A172 (cell line): ENCODE results near the gene ABCC12. TPM values are rescaled to one million over a fixed set of nuclear protein-coding genes. Genes with fewer than 3 reads are reported as not detected.
"Not testable (repeated sequence)": the region's sequence is repeated elsewhere in the genome, so short reads cannot be mapped to it uniquely, and the experiment has no call there.

Source experiments
- DNase-seq: peaks from one replicate; pipeline ENCODE4 v3.0.0-alpha.2; 2015; ENCODE audit warnings: low spot score
- total RNA-seq: library from RNA; depleted of rRNA; stranded (reverse); fragments of >200 nt; shearing (Covaris generic); gene quantifications from 2 replicates; pipeline ENCODE4 v1.2.3, GENCODE V29; 2014; rRNA removed

The ABCC12 gene
- total RNA-seq = not detected in 2 replicates

- no peak for DNase-seq
Observed at GRCh38 chr16:48155926-48156789, at the start of gene ABCC12. ABCC12 (minus strand) TSS chr16:48155993; CDS start chr16:48146424, 9,569 bp downstream.

GRCh38 chr16:48204825-48205151, 49.0 kb upstream of the ABCC12 start:
- DNase-seq = no peak

GRCh38 chr16:48203974-48204824, 48.4 kb upstream of the ABCC12 start:
- DNase-seq = no peak

- DNase-seq = no peak
Observed at GRCh38 chr16:48201515-48202201, 45.9 kb upstream of the ABCC12 start.

- no peak for DNase-seq
Observed at GRCh38 chr16:48197294-48197693, 41.5 kb upstream of the ABCC12 start.

DNA sequence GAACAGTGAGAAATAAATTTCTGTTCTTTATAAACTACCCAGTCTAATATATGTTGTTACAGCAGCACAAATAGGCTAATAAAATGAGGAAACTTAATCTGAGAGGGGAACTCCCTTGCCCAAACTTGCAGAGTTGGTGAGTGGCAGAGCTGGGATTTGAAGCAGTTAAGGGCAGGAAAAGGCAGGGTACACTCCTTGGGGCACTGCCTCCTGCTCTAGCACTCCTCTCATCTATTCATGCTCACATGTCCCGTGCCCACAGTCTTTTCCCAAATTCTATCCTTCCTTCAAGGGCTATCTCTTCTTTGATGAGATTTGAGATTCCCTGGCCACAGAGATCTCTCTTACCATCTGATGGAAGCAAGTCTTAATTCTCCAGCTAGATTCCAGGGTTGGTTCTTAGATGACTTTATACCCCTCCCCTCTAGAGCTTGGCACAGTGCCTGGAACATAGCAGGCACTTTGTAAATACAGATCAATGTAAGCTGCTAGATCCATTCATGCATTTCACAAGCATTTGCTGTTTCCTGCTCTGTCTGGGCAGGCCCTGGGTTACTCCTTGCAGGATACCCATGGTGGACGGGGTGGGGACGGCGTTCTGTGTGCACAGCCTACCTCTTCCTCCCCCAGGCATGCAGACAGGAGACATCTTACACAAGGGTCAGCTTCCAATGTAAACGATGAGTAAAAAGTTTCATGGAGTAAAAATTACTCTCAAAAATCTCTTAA, 39.2 kb upstream of the ABCC12 start:
- no peak for DNase-seq

- no peak for DNase-seq
Observed at GRCh38 chr16:48193846-48194245, 38.1 kb upstream of the ABCC12 start.

GRCh38 chr16:48188449-48189102, 32.8 kb upstream of the ABCC12 start:
- no peak for DNase-seq

- no peak for DNase-seq
Observed at GRCh38 chr16:48187779-48188178, 32.0 kb upstream of the ABCC12 start.

DNA sequence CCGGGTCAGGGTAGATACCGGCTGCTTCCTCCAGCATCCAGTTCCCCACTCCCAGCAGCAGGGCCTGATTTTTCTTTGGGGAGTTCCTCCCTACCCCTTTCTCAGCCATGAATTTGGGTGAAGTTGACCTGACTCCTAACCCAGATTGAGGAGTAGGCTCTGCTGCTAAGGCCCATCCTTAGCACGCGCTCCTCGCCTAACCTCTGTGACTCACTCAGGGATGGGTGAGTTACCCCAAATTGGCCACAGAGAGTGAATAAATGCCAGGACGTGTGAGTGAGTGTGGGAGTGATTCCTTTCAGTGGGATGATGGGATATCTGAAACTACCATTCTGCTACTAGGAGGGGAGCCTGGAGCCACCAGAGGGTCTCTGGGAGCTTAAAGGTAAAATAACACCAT, 28.9 kb upstream of the ABCC12 start:
- no peak for DNase-seq

GRCh38 chr16:48182979-48183537, 27.3 kb upstream of the ABCC12 start:
- DNase-seq = no peak

GRCh38 chr16:48181746-48182520, 26.1 kb upstream of the ABCC12 start:
- DNase-seq = not testable (repeated sequence)

DNA sequence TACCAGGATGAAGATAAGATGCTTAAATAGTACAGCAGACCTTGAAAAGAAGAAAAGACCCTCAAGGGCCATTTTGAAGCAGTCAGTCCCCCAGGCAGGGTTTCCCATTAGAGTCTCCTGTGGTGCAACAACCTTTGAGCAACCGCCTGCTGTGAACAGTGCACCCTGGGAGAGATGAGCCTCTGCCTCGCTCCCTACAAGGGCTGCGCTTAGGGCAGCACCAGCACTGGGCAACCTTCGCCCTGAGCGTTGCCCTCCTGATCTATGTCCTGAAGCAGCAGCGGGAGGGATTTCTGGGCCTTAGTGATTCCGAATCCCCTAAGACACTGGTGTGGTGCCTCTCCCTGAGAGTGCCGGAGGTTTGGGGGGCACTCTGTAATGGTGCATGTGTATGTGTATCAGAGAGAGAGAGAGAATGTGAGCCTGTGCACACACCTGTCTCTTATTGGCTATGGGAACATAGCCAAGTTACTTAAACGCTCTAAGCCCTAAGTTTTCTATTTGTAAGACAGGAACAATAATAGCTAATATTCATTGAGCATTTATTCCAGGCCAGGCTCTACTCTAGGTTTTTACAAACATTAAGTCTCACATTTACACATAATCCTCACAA, 25.2 kb upstream of the ABCC12 start:
- no peak for DNase-seq

DNA sequence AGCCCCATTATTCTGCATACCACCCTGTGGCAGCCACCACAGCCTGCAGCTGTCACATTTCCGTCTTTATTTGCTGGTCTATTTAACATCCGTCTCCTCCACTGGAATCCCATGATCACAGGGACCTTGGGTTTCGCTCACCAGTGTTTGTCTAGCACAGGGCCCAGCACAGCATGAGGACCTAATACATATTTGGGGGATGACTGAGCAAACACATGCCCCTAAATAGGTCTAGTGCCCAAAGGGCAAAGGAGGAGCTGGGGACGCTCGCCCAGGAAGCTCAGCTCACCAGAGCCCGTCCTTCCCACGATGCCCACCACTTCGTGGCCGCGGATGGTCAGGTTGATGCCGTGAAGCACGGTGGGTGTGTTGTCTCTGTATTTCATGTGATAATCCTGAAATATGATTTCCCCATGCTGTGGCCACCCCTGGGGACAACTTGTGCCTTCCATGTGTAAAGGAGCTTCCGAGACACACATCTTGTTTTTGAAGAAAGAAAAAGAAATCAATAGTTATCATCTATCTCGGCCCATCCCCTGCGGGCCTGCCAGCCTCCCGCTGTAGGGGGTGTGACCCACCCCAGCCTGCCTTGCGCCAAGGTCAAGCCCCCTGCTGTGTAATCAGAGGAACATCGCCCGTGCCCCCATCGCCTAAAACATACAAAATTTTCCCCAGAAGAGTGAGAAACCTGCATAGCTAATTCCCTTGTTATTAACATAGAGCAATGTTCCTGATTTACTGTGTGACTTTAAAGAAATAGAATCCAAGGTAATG, 21.0 kb upstream of the ABCC12 start:
- DNase-seq = no peak

GRCh38 chr16:48173889-48174288, 18.1 kb upstream of the ABCC12 start:
- DNase-seq = no peak

- DNase-seq = no peak
Observed at GRCh38 chr16:48172682-48173081, 16.9 kb upstream of the ABCC12 start.

DNA sequence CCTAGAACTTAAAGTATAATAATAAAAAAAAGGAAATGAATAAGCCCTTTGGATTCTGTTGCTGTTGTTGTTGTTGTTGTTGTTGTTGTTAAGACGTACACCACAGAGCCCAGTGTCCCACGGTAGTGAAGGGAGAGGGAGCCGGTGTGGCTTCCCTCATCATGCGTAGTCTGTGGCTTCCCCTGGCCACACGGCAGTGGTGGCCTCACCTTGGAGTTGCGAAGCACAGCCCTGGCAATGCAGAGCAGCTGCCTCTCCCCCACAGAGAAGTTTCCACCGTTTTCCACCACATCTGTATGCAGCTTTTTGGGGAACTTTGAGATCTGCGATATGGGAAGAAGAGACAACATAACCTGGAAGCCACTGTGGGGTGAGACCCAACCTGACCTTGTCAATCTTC, 14.1 kb upstream of the ABCC12 start:
- DNase-seq = no peak

DNA sequence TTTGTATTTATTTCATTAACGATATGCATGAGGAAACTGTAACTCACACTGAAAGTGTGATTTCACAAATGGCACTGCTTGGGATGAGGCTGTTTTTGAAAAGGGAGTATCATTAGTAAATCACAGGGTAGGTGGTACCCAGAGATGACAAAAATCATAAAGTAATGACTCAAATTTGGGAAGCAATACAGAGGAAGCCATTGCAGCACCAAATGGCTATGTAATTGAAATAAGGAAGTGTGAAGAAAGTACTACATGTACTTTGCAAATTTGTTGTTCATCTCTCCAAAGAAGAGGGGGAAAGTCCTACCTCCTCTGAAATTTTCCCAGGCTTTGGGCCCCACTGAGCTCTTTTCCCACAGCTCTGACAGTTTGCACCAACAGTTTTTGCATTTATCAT, 12.3 kb upstream of the ABCC12 start:
- no peak for DNase-seq

GRCh38 chr16:48166617-48167016, 10.8 kb upstream of the ABCC12 start:
- DNase-seq = not testable (repeated sequence)
